ENCODE results near the gene NR5A1.

The NR5A1 gene

GRCh38 chr9:124482431-124483031 is 24.7 kb downstream of the NR5A1 start:
- no peak overlapping the region for H3K27ac ChIP-seq (ENCODE audit: low read depth, low read length)
- no peak overlapping the region for H3K9ac ChIP-seq (ENCODE audit: low read length)
- H2AFZ ChIP-seq (ENCODE audit: low read depth, low read length, severe bottlenecking): no peak overlapping the region
- no peak overlapping the region for H3K4me2 ChIP-seq (ENCODE audit: low read depth, low read length, poor library complexity, severe bottlenecking)
- H3K27me3 ChIP-seq (ENCODE audit: low read length): no peaks in the 10 kb centered on the region
- no peaks in the 10 kb centered on the region for H3K79me2 ChIP-seq (ENCODE audit: insufficient read depth, low read length)
- no peaks in the 10 kb centered on the region for H3K36me3 ChIP-seq (ENCODE audit: low read length)
- H3F3A ChIP-seq (ENCODE audit: insufficient read depth): no peaks in the 10 kb centered on the region
- no peaks in the 10 kb centered on the region for H4K20me1 ChIP-seq (ENCODE audit: low read depth, low read length)
- H3K9me3 ChIP-seq (ENCODE audit: insufficient read depth, low read length): no peaks in the 10 kb centered on the region
- no peaks in the 10 kb centered on the region for H3K9me2 ChIP-seq (replicated peaks; ENCODE audit: insufficient read depth, low read length)
- TF ChIP-seq EZH2phosphoT487 (conservative IDR thresholded peaks at IDR 0.05; ENCODE audit: low read length): no peak
- TF ChIP-seq, protein P1, sequence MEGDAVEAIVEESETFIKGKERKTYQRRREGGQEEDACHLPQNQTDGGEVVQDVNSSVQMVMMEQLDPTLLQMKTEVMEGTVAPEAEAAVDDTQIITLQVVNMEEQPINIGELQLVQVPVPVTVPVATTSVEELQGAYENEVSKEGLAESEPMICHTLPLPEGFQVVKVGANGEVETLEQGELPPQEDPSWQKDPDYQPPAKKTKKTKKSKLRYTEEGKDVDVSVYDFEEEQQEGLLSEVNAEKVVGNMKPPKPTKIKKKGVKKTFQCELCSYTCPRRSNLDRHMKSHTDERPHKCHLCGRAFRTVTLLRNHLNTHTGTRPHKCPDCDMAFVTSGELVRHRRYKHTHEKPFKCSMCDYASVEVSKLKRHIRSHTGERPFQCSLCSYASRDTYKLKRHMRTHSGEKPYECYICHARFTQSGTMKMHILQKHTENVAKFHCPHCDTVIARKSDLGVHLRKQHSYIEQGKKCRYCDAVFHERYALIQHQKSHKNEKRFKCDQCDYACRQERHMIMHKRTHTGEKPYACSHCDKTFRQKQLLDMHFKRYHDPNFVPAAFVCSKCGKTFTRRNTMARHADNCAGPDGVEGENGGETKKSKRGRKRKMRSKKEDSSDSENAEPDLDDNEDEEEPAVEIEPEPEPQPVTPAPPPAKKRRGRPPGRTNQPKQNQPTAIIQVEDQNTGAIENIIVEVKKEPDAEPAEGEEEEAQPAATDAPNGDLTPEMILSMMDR (IDR thresholded peaks at IDR 0.05; ENCODE audit: insufficient read depth, low read length, poor library complexity, severe bottlenecking): no peak
- H3K4me3 ChIP-seq (ENCODE audit: insufficient read depth, low read length, poor library complexity, severe bottlenecking): no peak overlapping the region

GRCh38 chr9:124481115-124481514 is 26.1 kb downstream of the NR5A1 start:
- H3K27ac ChIP-seq (ENCODE audit: low read depth, low read length): no peak overlapping the region
- TF ChIP-seq, protein P1 (IDR thresholded peaks at IDR 0.05; ENCODE audit: insufficient read depth, low read length, poor library complexity, severe bottlenecking): no peak
- TF ChIP-seq EZH2phosphoT487 (conservative IDR thresholded peaks at IDR 0.05; ENCODE audit: low read length): no peak
- H3K4me3 ChIP-seq (ENCODE audit: insufficient read depth, low read length, poor library complexity, severe bottlenecking): no peak overlapping the region
- no peak overlapping the region for H3K4me2 ChIP-seq (ENCODE audit: low read depth, low read length, poor library complexity, severe bottlenecking)
- no peaks in the 10 kb centered on the region for H3K9me3 ChIP-seq (ENCODE audit: insufficient read depth, low read length)
- H3K79me2 ChIP-seq (ENCODE audit: insufficient read depth, low read length): no peaks in the 10 kb centered on the region
- H3K36me3 ChIP-seq (ENCODE audit: low read length): no peaks in the 10 kb centered on the region
- H2AFZ ChIP-seq (ENCODE audit: low read depth, low read length, severe bottlenecking): no peak overlapping the region
- H3K9me2 ChIP-seq (replicated peaks; ENCODE audit: insufficient read depth, low read length): no peaks in the 10 kb centered on the region
- no peaks in the 10 kb centered on the region for H3K27me3 ChIP-seq (ENCODE audit: low read length)
- H4K20me1 ChIP-seq (ENCODE audit: low read depth, low read length): no peaks in the 10 kb centered on the region
- no peak overlapping the region for H3K9ac ChIP-seq (ENCODE audit: low read length)
- H3F3A ChIP-seq (ENCODE audit: insufficient read depth): no peaks in the 10 kb centered on the region

- no peaks in the 10 kb centered on the region for H3K9me2 ChIP-seq (replicated peaks; ENCODE audit: insufficient read depth, low read length)
- no peaks in the 10 kb centered on the region for H3K79me2 ChIP-seq (ENCODE audit: insufficient read depth, low read length)
- no peak overlapping the region for H3K27ac ChIP-seq (ENCODE audit: low read depth, low read length)
- H3K4me2 ChIP-seq (ENCODE audit: low read depth, low read length, poor library complexity, severe bottlenecking): peak overlapping the region; percentile 13
- no peak overlapping the region for H3K4me3 ChIP-seq (ENCODE audit: insufficient read depth, low read length, poor library complexity, severe bottlenecking)
- no peaks in the 10 kb centered on the region for H3K36me3 ChIP-seq (ENCODE audit: low read length)
- peak overlapping the region; percentile 89 for H2AFZ ChIP-seq (ENCODE audit: low read depth, low read length, severe bottlenecking)
- H4K20me1 ChIP-seq (ENCODE audit: low read depth, low read length): no peaks in the 10 kb centered on the region
- no peak for TF ChIP-seq EZH2phosphoT487 (conservative IDR thresholded peaks at IDR 0.05; ENCODE audit: low read length)
- TF ChIP-seq, protein P1 (IDR thresholded peaks at IDR 0.05; ENCODE audit: insufficient read depth, low read length, poor library complexity, severe bottlenecking): peak; percentile 76
- no peaks in the 10 kb centered on the region for H3K27me3 ChIP-seq (ENCODE audit: low read length)
- H3F3A ChIP-seq (ENCODE audit: insufficient read depth): no peaks in the 10 kb centered on the region
- no peak overlapping the region for H3K9ac ChIP-seq (ENCODE audit: low read length)
- H3K9me3 ChIP-seq (ENCODE audit: insufficient read depth, low read length): no peaks in the 10 kb centered on the region
Measured at GRCh38 chr9:124480621-124480981, 26.6 kb downstream of the NR5A1 start.
